Left forelimb (tissue), 1 donor: Measurements from ENCODE around the gene SORCS2.

ENCODE experiments used
- DNase-seq: peaks from one replicate; pipeline ENCODE4 v3.0.0-alpha.2; 2018; ENCODE audit warnings: low spot score

SORCS2 gene

GRCh38 chr4:7734651-7735260 lies 542.4 kb downstream of the SORCS2 start:
- no peak for DNase-seq

GRCh38 chr4:7735395-7735794 lies 543.1 kb downstream of the SORCS2 start:
- DNase-seq, result no peak

GRCh38 chr4:7735961-7736360 lies 543.6 kb downstream of the SORCS2 start:
- DNase-seq, result no peak

GRCh38 chr4:7736436-7737267 lies 544.3 kb downstream of the SORCS2 start:
- DNase-seq, result no peak

DNA sequence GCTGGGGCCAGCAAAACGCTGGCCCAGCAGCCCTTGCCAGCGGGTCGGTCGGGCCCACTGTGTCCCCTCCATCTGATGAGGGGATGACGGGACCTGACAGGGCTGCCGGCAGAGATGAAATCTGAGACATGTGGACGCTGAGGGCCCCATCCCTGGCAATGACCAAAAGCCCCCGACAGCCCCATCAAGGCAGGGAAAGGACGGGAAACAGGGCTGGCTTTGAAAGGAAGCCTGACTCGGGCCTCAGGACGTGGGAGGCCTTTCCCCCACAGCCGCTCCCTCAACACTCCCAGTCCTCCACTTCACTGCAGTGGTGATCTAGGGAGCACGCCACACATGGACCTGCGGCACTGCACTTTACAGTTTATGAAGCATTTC lies 544.9 kb downstream of the SORCS2 start:
- DNase-seq, result no peak

GRCh38 chr4:7737752-7738457 lies 545.6 kb downstream of the SORCS2 start:
- DNase-seq, result no peak

DNA sequence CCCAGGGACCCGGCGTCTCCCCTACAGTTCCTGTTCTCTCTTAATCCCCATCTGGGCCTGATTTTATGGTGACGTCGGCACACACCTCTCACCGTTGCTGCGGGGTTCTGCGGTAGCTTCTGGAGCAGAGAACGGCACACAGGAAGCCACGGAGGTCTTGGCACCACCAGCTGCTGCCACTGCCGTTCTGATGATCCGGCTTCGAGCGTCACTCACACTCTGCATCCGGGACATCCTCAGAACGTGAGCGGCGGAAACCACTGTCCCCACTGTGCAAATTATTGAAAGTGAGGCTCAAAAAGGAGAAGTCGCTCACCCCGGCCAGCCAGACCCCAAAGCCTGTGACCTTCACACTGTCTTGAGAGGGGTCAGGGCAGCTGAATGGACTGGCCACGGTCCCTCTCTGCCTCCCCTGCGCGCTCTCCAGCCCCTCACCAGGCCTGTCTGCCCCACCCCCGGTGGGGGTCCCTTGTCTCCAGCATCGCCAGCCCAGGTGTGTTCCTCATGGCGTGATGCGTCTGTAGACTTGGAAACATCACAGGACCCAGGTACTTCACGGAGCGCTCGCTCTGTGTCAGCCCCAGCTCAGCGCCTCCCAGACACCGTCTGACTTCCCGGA lies 546.2 kb downstream of the SORCS2 start:
- DNase-seq, result no peak

DNA sequence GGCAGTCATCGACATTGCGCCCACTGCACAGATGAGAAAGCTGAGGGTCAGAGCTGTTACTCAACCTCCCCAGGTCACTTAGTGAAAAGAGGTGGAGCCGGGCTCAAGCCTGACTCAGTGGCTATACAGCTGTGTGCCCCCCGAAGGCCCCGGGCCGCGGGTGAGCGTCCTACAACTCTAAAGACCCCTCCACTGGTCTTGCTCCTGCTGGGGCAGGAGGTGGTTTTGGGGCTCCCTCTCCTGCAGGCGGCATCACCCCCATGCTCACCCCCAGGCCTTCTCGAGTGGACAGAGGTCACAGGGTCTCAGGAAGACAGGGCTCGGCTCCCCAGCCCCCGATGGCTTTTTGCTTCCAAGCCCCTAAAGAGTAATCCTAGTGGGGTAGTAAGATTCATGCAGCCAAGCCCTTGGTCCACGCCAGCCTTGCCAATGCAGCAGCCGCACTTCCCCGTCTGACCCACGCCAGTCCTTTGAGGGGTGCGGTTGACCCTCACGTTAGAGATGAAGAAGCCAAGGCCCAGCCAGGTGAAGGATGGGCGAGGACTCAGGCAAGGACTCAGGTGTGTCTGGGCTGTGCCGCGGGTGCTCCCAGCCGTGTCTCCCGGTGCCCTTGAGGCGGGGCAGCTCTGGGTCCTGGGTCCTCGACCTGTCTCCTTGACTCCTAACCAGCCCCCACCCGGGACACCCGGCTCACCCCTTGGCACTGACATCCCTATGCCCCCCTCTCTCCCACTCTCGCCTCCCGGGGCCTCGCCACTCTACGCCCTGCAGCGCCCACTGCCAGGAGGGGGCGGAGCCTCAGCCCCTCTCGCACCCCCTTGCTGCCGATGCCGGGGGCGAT lies 547.0 kb downstream of the SORCS2 start:
- no peak for DNase-seq

GRCh38 chr4:7739918-7740865 lies 547.9 kb downstream of the SORCS2 start:
- DNase-seq, result no peak

GRCh38 chr4:7740866-7741525 lies 548.7 kb downstream of the SORCS2 start:
- no peak for DNase-seq

- DNase-seq, result no peak
These were observed 549.8 kb downstream of the SORCS2 start for GRCh38 chr4:7741946-7742806.

- DNase-seq, result no peak
These were observed 550.5 kb downstream of the SORCS2 start for GRCh38 chr4:7742807-7743280.

GRCh38 chr4:7744142-7744804 lies 551.9 kb downstream of the SORCS2 start:
- DNase-seq, result no peak

- DNase-seq, result no peak
These were observed 553.1 kb downstream of the SORCS2 start for GRCh38 chr4:7745301-7745885.

- DNase-seq, result no peak
These were observed 554.2 kb downstream of the SORCS2 start for GRCh38 chr4:7746351-7747061.

DNA sequence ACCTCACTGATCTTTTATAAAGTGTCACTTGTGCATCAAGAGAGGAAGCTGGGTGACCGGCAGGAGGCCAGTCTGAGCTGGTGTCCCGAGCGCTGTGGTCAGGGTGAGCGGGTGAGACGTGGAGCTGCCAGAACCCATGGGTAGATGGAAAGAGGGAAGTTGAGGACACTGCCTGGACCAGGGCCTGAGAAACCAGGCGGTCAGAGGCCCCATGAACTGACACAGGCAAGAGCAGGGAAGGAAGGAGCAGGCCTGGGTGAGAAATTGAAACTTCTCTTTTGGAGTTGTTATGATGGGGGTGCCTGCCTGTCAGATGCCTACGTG lies 554.7 kb downstream of the SORCS2 start:
- DNase-seq, result no peak

DNA sequence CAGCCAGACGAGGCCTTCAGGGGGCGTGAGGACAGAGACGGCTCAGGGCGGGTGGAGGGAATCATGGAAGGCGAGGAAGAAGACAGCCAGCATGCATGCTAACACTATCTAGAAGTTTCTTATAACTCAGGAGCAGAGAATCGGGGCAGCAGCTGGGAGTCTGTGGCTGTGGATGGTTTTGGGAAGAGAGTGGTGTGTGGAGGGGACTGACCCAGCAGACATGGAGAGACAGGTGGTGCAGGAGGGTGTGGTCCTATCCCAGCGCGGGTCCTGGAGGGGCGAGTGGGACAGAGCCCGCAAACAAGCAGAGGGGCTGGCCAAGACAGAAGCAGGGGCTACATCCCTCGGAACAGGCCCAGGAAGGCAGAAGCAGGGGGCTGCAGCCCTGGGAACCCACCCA lies 555.2 kb downstream of the SORCS2 start:
- DNase-seq, result no peak
